HG02938 (cell line): ENCODE measurements around the gene ITM2B.
"Not testable (repeated sequence)": the region's sequence is repeated elsewhere in the genome, so short reads cannot be mapped to it uniquely, and the experiment has no call there.

Experiments used
- ATAC-seq: cut with Tn5 transposase; IDR thresholded peaks from one replicate; pipeline ENCODE4 v1.9.1; 2021; ENCODE audit warnings: mild to moderate bottlenecking, moderate library complexity; ENCODE audit not compliant: unreplicated experiment

Gene ITM2B

GRCh38 chr13:48222358-48223301 lies 10.4 kb upstream of the ITM2B start:
- ATAC-seq: no peak

GRCh38 chr13:48224701-48225100 lies 8.3 kb upstream of the ITM2B start:
- no peak for ATAC-seq

DNA sequence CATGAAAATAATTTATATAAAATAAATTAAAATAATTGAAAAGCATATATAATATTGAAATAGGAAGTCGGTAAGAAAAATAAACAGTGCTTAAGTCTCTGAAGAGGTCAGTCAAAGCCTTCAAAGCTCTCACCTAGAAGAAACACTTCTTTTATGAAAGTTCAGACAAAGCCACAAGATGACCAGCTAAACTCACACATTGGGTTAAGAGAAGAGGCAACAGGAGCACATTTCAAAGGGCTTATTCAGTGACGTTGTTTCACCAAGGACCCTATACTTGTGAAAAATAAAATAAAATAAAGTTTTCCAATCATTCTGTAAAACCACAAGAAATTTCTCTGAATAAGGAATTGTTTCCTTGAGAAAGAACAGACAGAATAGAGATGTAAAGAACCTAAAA lies 2.5 kb upstream of the ITM2B start:
- no peak for ATAC-seq

DNA sequence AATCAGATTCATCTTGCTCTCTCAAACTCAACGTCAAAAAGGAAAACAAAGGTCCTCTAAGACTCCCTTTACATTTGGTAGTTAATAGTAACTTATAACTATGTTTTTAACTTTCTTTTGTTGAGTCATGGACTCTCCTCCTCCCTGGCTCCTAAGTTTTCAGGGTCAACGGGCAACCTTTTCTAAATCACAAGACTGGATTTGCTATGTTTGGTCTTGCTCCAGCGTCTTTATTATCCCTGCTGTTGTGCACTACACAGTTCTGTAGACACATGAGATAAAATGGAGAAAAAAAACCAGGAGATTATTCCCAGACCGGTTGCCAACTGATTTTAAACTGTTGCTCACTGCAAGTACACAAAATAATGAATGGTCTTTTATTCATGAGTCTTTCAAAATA lies 1.9 kb upstream of the ITM2B start:
- ATAC-seq: no peak

GRCh38 chr13:48231933-48232332 lies 1.1 kb upstream of the ITM2B start:
- ATAC-seq: no peak

GRCh38 chr13:48232420-48233045 lies 473 bp upstream of the ITM2B start:
- peak; percentile 7 for ATAC-seq

- no peak for ATAC-seq
These were observed 983 bp downstream of the ITM2B start for GRCh38 chr13:48233889-48234488.

GRCh38 chr13:48234566-48235340 lies 1.7 kb downstream of the ITM2B start:
- ATAC-seq: peak; percentile 67

DNA sequence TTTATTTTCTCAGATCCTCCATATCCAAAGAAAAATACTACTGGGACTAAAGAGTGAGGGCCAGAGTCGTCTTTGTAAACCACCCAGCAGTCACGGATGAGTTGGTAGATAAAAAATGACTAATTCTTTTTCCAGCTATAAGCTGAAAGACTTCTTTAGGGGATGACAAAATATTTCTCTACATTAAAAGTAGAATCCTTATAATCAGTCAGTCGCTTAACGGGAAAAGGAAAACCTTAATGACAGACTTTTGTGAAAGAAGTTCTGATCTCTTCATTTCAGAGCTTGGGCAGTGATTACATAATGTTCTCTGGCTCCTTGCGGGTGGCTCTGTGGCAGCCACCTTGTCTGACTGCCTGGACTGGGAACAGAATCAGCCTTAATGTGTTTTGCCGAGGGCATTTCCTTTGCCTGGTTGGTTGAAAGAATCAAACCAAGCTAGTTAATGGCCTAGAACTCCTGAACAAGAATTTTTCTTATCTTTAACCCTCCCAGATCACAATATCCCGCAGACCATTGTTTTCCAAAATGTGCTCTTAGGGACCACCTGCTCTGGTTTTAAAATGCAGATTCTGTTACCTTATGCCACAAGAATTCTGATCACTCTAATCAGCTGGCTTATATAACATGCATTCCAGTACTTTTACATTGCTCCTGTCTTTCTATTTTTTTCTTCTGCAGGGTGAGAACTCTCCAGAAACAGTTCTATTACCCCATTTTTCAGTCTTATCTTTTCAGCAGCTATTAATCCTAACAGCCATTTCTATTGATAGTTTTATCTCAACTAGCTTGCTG lies 2.5 kb downstream of the ITM2B start:
- ATAC-seq: no peak

- no peak for ATAC-seq
These were observed 3.7 kb downstream of the ITM2B start for GRCh38 chr13:48236528-48237353.

GRCh38 chr13:48239369-48239768 lies 6.4 kb downstream of the ITM2B start:
- ATAC-seq: not testable (repeated sequence)

DNA sequence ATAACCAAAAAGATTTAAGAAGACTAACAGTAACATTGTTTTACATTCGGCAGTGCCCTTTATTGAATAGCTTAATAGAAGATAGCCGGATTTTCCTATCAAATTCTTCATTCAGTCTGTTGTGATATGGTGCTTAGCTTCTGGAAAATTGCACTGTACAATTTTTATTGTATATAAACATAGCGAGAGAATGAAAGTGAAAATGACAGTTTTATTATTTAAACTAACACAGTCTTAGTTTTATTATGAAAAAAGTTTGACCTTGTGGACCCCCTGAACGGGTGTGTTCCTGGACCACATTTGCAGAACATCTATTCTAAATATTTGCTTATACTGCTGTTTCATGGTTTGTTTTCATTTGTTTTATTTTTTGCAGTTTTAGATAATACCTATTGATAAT lies 8.6 kb downstream of the ITM2B start:
- no peak for ATAC-seq

- ATAC-seq: no peak
These were observed 9.7 kb downstream of the ITM2B start for GRCh38 chr13:48242677-48243076.

- ATAC-seq: no peak
These were observed 11.2 kb downstream of the ITM2B start for GRCh38 chr13:48244159-48244558.

DNA sequence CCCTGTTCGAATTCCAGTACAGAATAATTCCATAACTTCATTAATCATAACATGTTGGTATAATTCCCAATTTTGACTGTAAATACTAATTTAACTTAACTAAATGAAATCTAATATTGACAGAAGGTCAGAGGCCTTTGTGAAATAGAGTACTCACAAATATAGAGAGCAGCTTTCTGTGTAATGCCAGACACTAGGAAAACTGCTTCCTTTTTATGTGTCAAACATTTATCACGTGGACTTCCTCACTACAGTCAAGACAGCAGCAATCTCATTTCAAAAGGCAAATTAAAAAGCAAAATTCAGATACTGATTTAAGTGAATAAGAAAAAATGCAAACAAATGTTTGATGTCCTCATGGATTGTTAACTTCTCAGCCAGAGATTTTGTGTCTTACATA lies 13.1 kb downstream of the ITM2B start:
- no peak for ATAC-seq

- no peak for ATAC-seq
These were observed 16.0 kb downstream of the ITM2B start for GRCh38 chr13:48249018-48249417.

DNA sequence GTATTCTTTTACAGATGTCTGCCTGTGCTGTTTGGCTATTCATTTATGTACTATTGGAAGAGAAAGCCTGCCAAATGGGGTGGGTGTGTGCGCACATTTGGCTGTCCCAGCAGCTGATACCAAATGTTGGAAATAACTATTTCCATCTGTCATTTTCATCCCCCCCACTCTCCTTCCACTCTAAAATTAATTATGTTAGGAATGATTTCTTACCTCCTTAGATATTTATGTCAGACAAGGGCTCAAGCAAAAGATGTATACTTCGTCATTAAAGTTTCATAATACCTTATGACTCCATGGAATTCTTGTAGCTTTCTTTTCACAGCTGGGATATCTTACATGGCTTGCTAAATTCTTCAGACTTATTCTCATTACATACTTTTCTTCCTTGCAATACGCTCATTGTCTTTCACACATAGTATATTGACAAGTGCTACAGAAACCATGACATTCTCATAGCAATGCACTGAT lies 18.6 kb downstream of the ITM2B start:
- no peak for ATAC-seq

GRCh38 chr13:48252176-48252575 lies 19.2 kb downstream of the ITM2B start:
- no peak for ATAC-seq

DNA sequence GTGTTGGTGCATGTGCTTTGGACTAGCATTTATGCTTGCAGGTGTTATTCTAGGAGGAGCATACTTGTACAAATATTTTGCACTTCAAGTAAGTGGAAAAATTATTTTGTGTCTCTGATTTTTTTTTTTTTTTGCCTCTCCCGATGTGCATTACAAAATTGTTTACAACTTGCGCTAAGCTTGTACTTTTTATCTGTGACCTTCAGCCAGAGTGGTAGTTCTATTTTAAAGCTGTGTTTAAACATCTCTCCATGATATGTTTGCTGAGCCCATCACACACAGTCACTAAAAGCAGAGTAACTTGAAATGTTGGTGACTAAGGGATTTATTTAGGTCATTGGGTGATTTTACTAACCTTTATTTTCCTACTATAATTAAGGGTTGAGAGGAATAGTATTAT lies 20.8 kb downstream of the ITM2B start:
- no peak for ATAC-seq
